Right lobe of liver (tissue), 6 donors: Measurements from ENCODE around the gene NUP210. TPM values are rescaled to one million over a fixed set of nuclear protein-coding genes. Genes with fewer than 3 reads are reported as not detected.
"Not testable (repeated sequence)": the region's sequence is repeated elsewhere in the genome, so short reads cannot be mapped to it uniquely, and the experiment has no call there.

Source experiments
- ATAC-seq, 4 donors: fragments of 200-7000 bp; cut with Tn5 transposase; one replicate each; pipeline ENCODE4 v1.9.1; 2020; ENCODE audit warnings: mild to moderate bottlenecking in 4 of 4, moderate library complexity in 4 of 4
- DNase-seq, 3 donors: peaks; one replicate each; pipeline ENCODE4 v3.0.0-alpha.2; 2020
- H3K27ac ChIP-seq, 3 donors: fragments of 200-600 bp; one replicate each; pipeline ENCODE4 v1.8.0; 2022
- H3K27me3 ChIP-seq, 2 donors: fragments of 200-600 bp; one replicate each; pipeline ENCODE4 v1.8.0; 2022
- H3K36me3 ChIP-seq, 4 donors: fragments of 200-600 bp; sonication (generic) in 1 of 4; one replicate each; pipeline versions ENCODE4 v1.5.1 to v1.8.0; 2017 to 2022; ENCODE audit warnings: control low read depth in 1 of 4
- H3K4me1 ChIP-seq, 4 donors: fragments of 200-600 bp; sonication (generic) in 1 of 4; one replicate each; pipeline versions ENCODE4 v1.5.1 to v1.8.0; 2017 to 2022; ENCODE audit warnings: control low read depth in 1 of 4
- H3K4me3 ChIP-seq, 3 donors: fragments of 200-600 bp; one replicate each; pipeline ENCODE4 v1.8.0; 2022
- H3K9me3 ChIP-seq, 4 donors: fragments of 200-600 bp; sonication (generic) in 1 of 4; one replicate each; pipeline versions ENCODE4 v1.5.1 to v1.8.0; 2017 to 2022; ENCODE audit warnings: control low read depth in 1 of 4
- CTCF ChIP-seq, 4 donors: fragments of 200-600 bp in 3 of 4; fragments of 450-650 bp in 1 of 4; IDR thresholded peaks; one replicate each; pipeline versions ENCODE4 v1.5.1 to v1.8.0; 2016 to 2022; ENCODE audit warnings: antibody characterized with exemption in 4 of 4, mild to moderate bottlenecking in 2 of 4
- POLR2A ChIP-seq: fragments of 450-650 bp; IDR thresholded peaks from one replicate; pipeline ENCODE4 v1.6.1; 2017; ENCODE audit warnings: antibody characterized with exemption, mild to moderate bottlenecking
- WGBS: methylation state at CpG from one replicate; pipeline ENCODE4 v1.1.6; 2018; ENCODE audit warnings: low coverage, low lambda C conversion rate; ENCODE audit not compliant: insufficient coverage; ENCODE audit errors: missing lambda C conversion rate; 5-methylcytosine and 5-hydroxymethylcytosine counted together
- intact Hi-C, 2 donors: fragments of 100-400 bp; cut with DNase I; formaldehyde crosslinking; loops; one replicate each; pipeline versions ENCODE4 v1.11.2 to v1.14.1; 2022
- total RNA-seq, 6 experiments: library from RNA; depleted of rRNA in 2 of 6; stranded (reverse); fragments of >200 nt in 2 of 6; fragmentation: NEBNext Ultra II Directional in 3 of 6; extraction: Animal tissue kit (Norgen Biotek cat#: 25700) in 3 of 6; gene quantifications; one replicate each; pipeline versions ENCODE4 v1.1.0 to v1.2.4, GENCODE V29; 2016 to 2023
- donor health status: DM: no; HTN: yes; CAD: no.
- donor health status: DM: no; HTN: no; CAD: no.
- donor health status: DM: no; HTN: no; CAD: no.
- donor health status: DM: no; HTN: yes; CAD: no.
- donor health status: DM: no; HTN: yes; CAD: no.

NUP210 gene
- total RNA-seq, 6 experiments from 2014 or later = 11.7 to 17.7 (median 15.6) TPM

GRCh38 chr3:13380971-13381370, 39.2 kb downstream of the NUP210 start:
- intact Hi-C loops = no loop called here

GRCh38 chr3:13379201-13379830, 40.8 kb downstream of the NUP210 start:
- TF ChIP-seq CTCF (IDR thresholded peaks at IDR 0.05) = no peak
- H3K27me3 ChIP-seq = no peaks in the 10 kb centered on the region
- no peaks in the 10 kb centered on the region for H3K9me3 ChIP-seq
- no peak overlapping the region for H3K4me3 ChIP-seq
- H3K4me1 ChIP-seq = no peaks in the 10 kb centered on the region
- no peak overlapping the region for H3K27ac ChIP-seq
- peaks cover 0 to 66% (median 2%) of the 10 kb centered on the region in 4 donors for H3K36me3 ChIP-seq
- WGBS = 73% methylated on average over 10 of the region's 20 CpGs
- no peak for DNase-seq
- ATAC-seq = peak in 1 of 4 donors; percentile 36
- intact Hi-C loops = no loop called here

More at GRCh38 chr3:13380971-13381370, 39.2 kb downstream of the NUP210 start:
- H3K4me1 ChIP-seq = no peaks in the 10 kb centered on the region
- H3K27ac ChIP-seq = no peak overlapping the region
- no peak for TF ChIP-seq CTCF (IDR thresholded peaks at IDR 0.05)
- TF ChIP-seq POLR2A = no peak
- DNase-seq (no peak), ATAC-seq (no peak)
- H3K4me3 ChIP-seq = no peak overlapping the region
- no peaks in the 10 kb centered on the region for H3K27me3 ChIP-seq
- H3K36me3 ChIP-seq = peaks cover 0 to 70% (median 4%) of the 10 kb centered on the region in 4 donors
- H3K9me3 ChIP-seq = no peaks in the 10 kb centered on the region

- WGBS = 89% methylated on average over 4 of the region's 5 CpGs
Measured at GRCh38 chr3:13378155-13378554, 42.0 kb downstream of the NUP210 start.

GRCh38 chr3:13377741-13378140, 42.4 kb downstream of the NUP210 start:
- H3K9me3 ChIP-seq, DNase-seq, H3K4me3 ChIP-seq, H3K4me1 ChIP-seq, H3K27ac ChIP-seq, intact Hi-C loops, H3K27me3 ChIP-seq, ATAC-seq: not testable (repeated sequence)
- peaks cover 0 to 61% (median 3%) of the 10 kb centered on the region in 4 donors for H3K36me3 ChIP-seq
- 77% methylated on average over 2 of the region's 2 CpGs for WGBS

More at GRCh38 chr3:13378155-13378554, 42.0 kb downstream of the NUP210 start:
- no peaks in the 10 kb centered on the region for H3K9me3 ChIP-seq
- H3K4me3 ChIP-seq = no peak overlapping the region
- peaks cover 0 to 62% (median 1%) of the 10 kb centered on the region in 4 donors for H3K36me3 ChIP-seq
- TF ChIP-seq POLR2A (no peak), CTCF (IDR thresholded peaks at IDR 0.05) (no peak)
- H3K4me1 ChIP-seq = no peaks in the 10 kb centered on the region
- no peaks in the 10 kb centered on the region for H3K27me3 ChIP-seq
- intact Hi-C loops = no loop called here
- no peak overlapping the region for H3K27ac ChIP-seq
- ATAC-seq (peak in 1 of 4 donors; percentile 48), DNase-seq (no peak)

GRCh38 chr3:13377021-13377420, 43.1 kb downstream of the NUP210 start:
- no CpG with 5 or more reads among the region's 14 CpGs for WGBS
- DNase-seq (no peak), ATAC-seq (no peak)
- H3K36me3 ChIP-seq = peaks cover 0 to 64% (median 6%) of the 10 kb centered on the region in 4 donors
- intact Hi-C loops = no loop called here
- no peak overlapping the region for H3K27ac ChIP-seq
- no peaks in the 10 kb centered on the region for H3K4me1 ChIP-seq
- no peak overlapping the region for H3K4me3 ChIP-seq
- H3K9me3 ChIP-seq = no peaks in the 10 kb centered on the region
- no peaks in the 10 kb centered on the region for H3K27me3 ChIP-seq
- TF ChIP-seq CTCF (IDR thresholded peaks at IDR 0.05) (no peak), POLR2A (no peak)
